WTC11 (cell line): ENCODE measurements around the gene RBM44.

ENCODE experiments used
- CTCF ChIP-seq: fragments of 200-600 bp; IDR thresholded peaks from 2 replicates; pipeline ENCODE4 v1.8.0; 2022; ENCODE audit warnings: antibody characterized with exemption
- ESRRA ChIP-seq: sonication (generic); formaldehyde crosslinking; IDR thresholded peaks from 2 replicates; pipeline ENCODE4 v1.8.1; 2022; ENCODE audit warnings: mild to moderate bottlenecking, missing genetic modification reagents, borderline replicate concordance
- KAT7 ChIP-seq: sonication (generic); formaldehyde crosslinking; IDR thresholded peaks from 2 replicates; pipeline ENCODE4 v1.8.1; 2023; ENCODE audit warnings: missing genetic modification reagents, mild to moderate bottlenecking, borderline replicate concordance
- MAX ChIP-seq: sonication (generic); formaldehyde crosslinking; IDR thresholded peaks from 2 replicates; pipeline ENCODE4 v1.8.0; 2022; ENCODE audit warnings: mild to moderate bottlenecking, missing genetic modification reagents
- NR1H2 ChIP-seq: sonication (generic); formaldehyde crosslinking; IDR thresholded peaks from 2 replicates; pipeline ENCODE4 v1.9.0; 2021; ENCODE audit warnings: mild to moderate bottlenecking, moderate library complexity, missing genetic modification reagents
- NR2C2 ChIP-seq: sonication (generic); formaldehyde crosslinking; IDR thresholded peaks from 2 replicates; pipeline ENCODE4 v1.8.0; 2022; ENCODE audit warnings: mild to moderate bottlenecking, missing genetic modification reagents
- SP1 ChIP-seq: sonication (generic); formaldehyde crosslinking; conservative IDR thresholded peaks from 2 replicates; pipeline ENCODE4 v1.8.1; 2022; ENCODE audit warnings: missing genetic modification reagents
- ZNF281 ChIP-seq: sonication (generic); formaldehyde crosslinking; IDR thresholded peaks from 2 replicates; pipeline ENCODE4 v1.8.0; 2023; ENCODE audit warnings: mild to moderate bottlenecking, missing genetic modification reagents
- ZNF416 ChIP-seq: fragments of 250-450 bp; sonication (Bioruptor Pico); IDR thresholded peaks from 2 replicates; pipeline ENCODE4 v1.9.0; 2021; ENCODE audit warnings: mild to moderate bottlenecking, inconsistent platforms
- TF ChIP-seq, protein P1 (sequence below): sonication (generic); formaldehyde crosslinking; IDR thresholded peaks from 2 replicates; pipeline ENCODE4 v1.8.1; 2022; ENCODE audit warnings: missing genetic modification reagents, borderline replicate concordance
- TF ChIP-seq, protein P2 (sequence below): sonication (generic); formaldehyde crosslinking; IDR thresholded peaks from 2 replicates; pipeline ENCODE4 v1.8.0; 2022; ENCODE audit warnings: mild to moderate bottlenecking, missing genetic modification reagents
- TF ChIP-seq, protein P3 (sequence below): sonication (generic); formaldehyde crosslinking; IDR thresholded peaks from 2 replicates; pipeline ENCODE4 v1.8.1; 2023; ENCODE audit warnings: mild to moderate bottlenecking, missing genetic modification reagents, moderate library complexity

DNA sequence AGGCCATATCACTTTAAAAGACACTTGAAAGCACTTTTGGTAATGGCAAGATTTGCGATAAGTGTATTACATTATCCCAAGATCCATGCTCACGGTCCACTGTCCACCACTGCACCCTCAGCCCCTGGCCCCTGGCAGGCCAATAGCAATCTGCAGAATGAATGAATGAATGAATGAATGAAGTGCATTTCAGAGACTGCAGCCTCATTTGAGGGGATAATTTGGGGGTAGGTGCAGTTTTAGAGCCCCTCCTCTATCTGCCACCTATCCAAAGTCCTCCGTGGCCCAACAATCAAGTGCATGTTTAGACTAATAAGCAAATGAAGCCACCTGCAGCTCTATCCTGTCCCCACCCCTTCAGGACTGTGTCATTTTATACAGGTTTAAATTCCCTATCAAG lies 1.3 kb upstream of the RBM44 start:
- TF ChIP-seq, protein P1, sequence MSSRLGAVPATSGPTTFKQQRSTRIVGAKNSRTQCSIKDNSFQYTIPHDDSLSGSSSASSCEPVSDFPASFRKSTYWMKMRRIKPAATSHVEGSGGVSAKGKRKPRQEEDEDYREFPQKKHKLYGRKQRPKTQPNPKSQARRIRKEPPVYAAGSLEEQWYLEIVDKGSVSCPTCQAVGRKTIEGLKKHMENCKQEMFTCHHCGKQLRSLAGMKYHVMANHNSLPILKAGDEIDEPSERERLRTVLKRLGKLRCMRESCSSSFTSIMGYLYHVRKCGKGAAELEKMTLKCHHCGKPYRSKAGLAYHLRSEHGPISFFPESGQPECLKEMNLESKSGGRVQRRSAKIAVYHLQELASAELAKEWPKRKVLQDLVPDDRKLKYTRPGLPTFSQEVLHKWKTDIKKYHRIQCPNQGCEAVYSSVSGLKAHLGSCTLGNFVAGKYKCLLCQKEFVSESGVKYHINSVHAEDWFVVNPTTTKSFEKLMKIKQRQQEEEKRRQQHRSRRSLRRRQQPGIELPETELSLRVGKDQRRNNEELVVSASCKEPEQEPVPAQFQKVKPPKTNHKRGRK (CRISPR knock-in tag), result no peak
- no peak for TF ChIP-seq CTCF
- TF ChIP-seq MAX (CRISPR knock-in tag), result no peak
- TF ChIP-seq ESRRA, result no peak
- TF ChIP-seq, protein P2, sequence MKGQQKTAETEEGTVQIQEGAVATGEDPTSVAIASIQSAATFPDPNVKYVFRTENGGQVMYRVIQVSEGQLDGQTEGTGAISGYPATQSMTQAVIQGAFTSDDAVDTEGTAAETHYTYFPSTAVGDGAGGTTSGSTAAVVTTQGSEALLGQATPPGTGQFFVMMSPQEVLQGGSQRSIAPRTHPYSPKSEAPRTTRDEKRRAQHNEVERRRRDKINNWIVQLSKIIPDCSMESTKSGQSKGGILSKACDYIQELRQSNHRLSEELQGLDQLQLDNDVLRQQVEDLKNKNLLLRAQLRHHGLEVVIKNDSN (CRISPR knock-in tag), result no peak
- TF ChIP-seq KAT7 (CRISPR knock-in tag), result no peak
- no peak for TF ChIP-seq ZNF416
- no peak for TF ChIP-seq NR2C2
- no peak for TF ChIP-seq NR1H2 (CRISPR knock-in tag)
- no peak for TF ChIP-seq SP1 (CRISPR knock-in tag)
- TF ChIP-seq, protein P3, sequence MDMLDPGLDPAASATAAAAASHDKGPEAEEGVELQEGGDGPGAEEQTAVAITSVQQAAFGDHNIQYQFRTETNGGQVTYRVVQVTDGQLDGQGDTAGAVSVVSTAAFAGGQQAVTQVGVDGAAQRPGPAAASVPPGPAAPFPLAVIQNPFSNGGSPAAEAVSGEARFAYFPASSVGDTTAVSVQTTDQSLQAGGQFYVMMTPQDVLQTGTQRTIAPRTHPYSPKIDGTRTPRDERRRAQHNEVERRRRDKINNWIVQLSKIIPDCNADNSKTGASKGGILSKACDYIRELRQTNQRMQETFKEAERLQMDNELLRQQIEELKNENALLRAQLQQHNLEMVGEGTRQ (CRISPR knock-in tag), result no peak
- TF ChIP-seq ZNF281 (CRISPR knock-in tag), result no peak
